Dermis microvascular lymphatic vessel endothelial cell (primary cell): ENCODE results near the gene ITIH5. TPM values are rescaled to one million over a fixed set of nuclear protein-coding genes. Genes with fewer than 3 reads are reported as not detected.
"Not testable (repeated sequence)": the region's sequence is repeated elsewhere in the genome, so short reads cannot be mapped to it uniquely, and the experiment has no call there.

Experiments
- DNase-seq, 2 donors: peaks; one replicate each; pipeline versions ENCODE4 v3.0.0 to v3.0.0-alpha.2; 2010; ENCODE audit warnings: low read depth in 2 of 2
- total RNA-seq: library from RNA; depleted of rRNA; stranded (reverse); fragments of >200 nt; gene quantifications from 2 replicates; pipeline ENCODE4 v1.2.1, GENCODE V29; 2014

Gene ITIH5
- total RNA-seq, 1 donor from 2014 or later: 0.26 TPM

DNA sequence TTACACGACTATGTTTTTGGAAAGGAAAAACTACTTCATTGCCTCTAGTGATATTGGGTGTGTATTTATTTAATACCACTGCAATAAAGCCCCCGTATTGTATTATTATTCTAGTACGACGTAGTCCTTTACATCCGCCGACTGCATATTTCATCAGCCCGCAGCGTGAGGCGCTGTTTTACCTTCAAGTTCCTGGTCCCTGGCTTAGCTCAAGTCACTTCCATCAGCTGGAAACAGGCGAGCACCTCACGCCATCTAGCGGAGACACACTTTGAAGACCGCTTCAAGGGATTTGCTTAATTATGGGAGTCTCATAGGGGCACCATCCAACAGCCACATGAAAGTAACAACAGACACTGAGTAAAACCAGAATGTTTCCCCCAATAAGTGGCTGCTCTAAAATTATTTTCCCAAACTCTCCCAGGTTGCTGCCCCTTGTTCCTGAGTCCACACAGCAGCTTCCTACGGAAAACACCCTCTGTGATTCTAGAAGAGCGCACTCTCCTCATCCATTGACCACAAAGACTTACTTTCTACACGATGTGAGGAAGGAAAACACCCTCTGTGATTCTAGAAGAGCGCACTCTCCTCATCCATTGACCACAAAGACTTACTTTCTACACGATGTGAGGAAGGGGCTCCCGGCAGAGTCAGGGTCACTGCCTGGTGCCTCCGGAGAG is 20.6 kb upstream of the ITIH5 start:
- peak; percentile 88 to 89 for DNase-seq

DNA sequence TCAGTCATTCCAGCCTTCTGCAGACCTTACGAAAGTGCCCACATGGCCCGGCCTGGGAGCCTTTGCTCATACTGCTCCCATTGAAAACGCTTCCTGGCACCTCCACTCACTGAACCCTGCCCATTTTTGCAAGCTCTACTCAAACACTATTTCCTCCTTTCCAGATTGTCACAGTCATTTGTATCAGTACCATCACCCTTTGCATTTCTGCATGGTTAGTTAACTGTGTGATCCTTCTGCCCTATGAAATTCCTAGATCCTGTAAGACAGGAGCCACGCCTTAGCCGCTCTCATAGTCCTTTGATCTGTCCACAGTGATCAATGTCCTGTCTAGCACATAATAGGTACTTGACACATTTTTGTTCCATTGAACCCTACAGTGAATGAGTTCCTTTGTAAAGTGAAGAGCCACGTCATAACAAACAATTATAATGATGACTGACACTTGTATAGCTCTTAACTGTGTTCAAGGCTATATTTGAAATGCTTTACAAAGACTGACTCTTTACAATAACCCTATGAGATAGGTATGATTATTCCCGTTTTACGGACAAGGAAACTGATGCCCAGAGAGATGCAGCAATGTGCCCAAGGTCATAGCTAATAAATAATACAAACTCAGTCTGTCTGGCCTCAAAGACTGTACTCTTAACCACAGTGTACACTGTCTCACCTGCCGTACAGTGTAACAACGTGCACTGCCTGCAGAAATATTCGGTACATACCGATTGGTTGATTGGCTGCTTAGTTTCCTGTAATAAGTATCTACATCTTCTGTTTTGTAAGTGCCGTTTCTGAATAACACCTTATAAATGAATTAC is 19.8 kb upstream of the ITIH5 start:
- no peak for DNase-seq

DNA sequence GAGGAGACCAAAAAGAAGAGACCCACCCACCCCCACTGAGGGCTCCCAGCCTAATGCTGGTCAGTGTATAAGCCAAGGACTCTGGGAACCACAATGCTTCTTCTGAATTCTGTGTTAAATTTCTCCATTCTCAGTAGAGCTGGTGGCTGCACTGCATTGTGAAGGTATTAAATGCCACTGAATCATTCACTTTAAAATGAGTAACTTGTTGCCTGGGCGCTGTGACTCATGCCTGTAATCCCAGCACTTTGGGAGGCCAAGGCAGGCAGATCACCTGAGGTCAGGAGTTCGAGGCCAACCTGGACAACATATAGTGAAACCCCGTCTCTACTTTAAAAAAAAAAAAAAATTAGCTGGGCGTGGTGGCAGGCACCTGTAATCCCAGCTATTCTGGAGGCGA is 13.3 kb upstream of the ITIH5 start:
- DNase-seq: not testable (repeated sequence)

DNA sequence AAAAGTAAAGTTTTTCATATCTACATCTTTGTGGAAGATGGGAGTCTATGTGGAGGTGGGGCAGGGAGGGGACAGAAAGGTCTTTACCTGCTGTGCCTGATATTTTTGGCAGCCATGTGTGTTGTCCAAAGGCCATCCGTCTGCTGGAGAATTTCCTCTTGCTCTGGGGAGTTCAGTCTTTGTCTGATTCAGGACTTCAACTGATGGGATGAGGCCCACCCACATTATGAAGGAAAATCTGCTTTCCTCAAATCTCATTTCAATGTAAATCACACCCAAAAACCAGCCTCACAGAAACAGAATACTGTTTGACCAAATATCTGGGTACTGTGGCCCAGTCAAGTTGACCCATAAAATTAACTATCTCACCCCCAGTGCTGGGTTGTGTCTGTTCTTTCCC is 12.5 kb upstream of the ITIH5 start:
- no peak for DNase-seq

DNA sequence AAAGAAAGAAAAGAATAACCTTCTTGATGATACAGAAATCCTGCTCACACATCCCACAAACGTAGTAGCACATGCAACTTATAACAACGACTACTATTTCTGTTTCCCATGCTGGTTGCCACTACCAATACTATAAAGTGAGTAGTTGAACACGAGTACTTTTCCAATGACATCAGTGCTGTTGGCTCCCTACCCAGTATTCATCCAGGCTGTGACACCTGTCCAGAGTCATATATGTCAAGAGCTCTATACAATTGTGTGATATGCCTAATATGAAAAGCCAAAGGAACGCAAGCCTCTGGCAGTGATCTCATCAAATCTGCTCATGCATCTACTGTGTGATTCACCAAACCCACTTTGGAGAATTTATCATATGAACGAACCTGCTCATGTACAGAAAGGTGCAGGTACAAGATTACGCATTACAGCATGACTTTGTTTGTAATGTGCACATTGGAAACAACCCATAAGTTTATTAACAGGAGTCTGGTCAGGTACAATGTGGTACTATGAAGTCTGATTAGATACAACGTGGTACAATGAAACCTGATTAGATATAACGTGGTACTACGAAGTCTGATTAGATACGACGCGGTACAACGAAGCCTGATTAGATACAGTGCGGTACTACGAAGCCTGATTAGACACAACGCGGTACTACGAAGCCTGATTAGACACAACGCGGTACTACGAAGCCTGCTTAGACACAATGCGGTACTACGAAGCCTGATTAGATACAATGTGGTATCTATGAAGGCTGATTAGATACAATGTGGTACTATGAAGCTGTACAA is 5.8 kb upstream of the ITIH5 start:
- no peak for DNase-seq

DNA sequence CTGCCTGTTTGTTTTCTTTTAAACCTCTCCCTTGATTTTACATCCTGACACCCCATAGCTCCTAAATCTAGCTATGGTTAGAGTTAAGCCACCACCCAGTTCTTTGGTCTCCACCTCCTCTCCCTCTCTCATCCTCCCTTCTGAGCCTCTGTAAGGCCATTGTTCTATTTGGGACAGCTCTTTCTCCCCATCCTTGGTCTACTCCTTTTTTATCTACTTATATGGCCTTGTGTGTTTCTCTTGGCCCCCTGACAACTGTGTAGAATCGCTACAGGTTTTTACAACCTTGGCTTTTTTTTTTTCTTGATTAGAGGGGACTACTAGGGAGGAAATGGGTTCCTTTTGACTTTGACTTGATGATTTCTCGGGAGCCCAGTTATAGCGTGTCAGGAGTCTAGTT is 3.4 kb upstream of the ITIH5 start:
- DNase-seq: no peak

DNA sequence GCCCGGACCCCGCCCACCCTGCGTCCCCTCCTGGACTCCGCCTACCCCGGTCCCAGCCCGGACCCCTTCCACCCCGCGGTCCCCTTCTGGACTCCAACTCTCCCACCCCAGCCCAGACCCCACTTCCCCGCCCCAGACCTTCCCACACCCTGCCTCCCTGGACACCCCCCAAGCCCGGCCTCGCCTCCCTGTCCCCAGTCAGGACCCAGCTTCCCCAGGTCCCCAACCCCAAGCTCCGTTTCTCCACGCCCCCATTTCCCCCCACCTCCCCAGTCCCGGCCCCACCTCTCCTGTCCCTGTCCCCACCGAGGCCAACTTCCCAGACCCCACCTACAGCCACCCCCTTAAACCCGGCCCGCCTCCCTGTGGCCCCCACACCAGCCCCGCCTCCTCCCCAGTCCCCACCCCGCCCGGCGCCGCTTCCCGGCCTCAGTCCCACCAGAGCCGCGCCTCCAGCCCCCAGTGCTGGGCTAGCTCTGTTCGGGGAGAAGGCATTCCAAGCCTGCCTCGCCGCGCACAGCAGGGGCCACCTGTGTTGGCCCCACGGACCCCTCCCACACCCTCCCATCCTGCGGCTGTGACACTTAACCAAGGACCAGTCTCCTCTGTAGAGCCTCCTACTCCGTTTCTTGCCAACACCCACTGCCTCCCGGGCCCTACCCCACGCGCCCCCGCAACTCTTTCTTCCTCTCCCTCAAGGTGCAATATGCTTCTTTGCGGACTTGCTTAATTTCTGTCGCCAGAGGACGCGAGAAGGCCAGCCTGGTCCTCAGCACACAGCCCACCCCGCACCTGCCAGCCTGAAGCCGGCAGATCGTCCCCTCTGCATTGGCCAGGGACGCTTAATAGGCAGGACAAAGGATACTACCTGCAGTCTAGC is 736 bp upstream of the ITIH5 start:
- no peak for DNase-seq

DNA sequence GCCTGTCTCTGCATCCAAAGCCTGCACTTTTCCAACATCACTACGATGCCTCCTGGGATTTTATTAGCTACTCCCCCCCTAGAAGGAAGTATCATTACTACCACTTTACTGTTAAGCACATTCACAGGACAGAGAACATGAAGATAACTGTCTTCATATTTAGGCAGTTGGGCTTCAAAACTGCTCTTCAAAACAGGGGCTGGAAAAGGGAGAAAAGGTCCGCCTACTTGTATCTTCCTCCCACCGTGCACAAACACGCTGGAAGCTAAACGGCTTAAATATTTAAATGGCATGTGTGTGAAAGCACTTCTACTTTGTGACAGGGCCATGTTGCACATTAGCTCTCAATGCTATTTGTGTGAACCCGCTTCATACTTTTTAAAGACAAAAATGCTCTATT is 999 bp downstream of the ITIH5 start:
- DNase-seq: no peak

DNA sequence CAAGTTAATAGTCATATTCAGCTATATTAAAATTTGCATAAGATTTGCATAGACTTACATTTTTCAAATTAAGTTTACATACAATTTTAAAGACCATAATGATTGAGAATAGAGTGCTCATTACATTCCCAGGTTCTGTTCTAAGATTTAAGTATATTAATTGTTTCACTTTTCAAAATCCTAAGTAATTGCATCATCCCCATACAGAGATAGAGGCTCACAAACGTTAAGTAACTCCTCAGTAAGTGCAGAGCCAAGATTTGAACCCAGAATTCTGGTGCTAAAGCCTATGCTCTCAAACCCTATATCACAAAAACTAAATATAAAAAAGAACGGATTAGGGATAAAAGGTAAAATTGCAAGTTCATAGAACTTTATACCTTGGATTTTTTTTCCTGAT is 2.1 kb downstream of the ITIH5 start:
- no peak for DNase-seq

DNA sequence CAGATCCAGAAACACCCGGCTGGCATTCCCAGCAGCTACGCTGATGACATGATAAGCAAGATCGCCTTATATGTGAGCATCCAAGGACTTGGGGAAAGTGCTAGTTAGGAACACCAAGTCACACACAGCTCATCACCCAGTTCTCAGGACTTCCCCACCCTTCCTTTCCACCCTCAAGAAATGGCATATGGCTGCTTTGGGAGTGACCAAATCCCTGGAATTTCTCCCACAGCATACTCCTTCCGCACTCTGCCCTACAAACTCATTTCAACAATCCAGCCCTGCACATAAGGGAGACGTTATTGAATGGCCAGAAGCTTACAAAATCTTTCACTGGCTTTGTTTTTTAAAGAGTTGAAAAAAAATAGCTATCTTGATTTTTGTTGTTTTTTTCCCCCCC is 4.2 kb downstream of the ITIH5 start:
- DNase-seq: no peak

DNA sequence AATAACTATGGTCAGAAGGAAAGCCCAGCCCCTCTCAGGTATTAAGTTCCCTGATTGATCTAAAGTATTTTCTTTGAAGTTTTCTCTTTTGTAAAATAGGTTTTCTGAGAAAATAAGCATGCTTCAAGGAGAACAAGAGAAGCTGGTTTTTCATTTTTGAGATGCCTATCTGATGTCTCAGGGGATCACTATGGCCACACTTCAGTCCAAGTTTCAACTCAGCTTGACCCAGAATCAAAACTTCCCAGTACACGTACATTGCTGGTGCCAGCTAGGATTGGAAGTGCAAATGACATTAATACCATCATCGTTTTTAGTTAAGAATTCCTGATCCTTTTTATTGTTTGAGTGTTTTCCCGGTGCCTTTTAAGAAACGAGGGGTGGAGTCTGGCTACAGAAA is 7.2 kb downstream of the ITIH5 start:
- no peak for DNase-seq

DNA sequence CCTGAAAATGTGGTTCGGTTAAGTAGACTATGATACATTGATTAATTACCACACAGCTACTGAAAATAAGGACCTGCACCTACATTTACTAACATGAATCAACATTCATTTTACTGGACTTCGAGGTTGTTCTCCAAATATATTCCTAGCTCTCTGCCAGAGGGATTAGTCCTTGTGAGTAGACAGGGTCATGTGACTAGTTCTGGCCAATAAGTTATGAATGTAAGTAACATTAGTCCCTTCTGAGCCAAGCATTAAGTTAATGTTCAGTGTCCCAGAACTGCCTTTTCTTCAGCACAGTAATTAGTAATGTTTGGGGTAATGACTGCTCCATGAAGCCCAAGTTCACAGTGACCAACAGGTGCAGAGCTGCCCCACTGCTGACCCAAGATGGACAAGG is 9.2 kb downstream of the ITIH5 start:
- DNase-seq: no peak

DNA sequence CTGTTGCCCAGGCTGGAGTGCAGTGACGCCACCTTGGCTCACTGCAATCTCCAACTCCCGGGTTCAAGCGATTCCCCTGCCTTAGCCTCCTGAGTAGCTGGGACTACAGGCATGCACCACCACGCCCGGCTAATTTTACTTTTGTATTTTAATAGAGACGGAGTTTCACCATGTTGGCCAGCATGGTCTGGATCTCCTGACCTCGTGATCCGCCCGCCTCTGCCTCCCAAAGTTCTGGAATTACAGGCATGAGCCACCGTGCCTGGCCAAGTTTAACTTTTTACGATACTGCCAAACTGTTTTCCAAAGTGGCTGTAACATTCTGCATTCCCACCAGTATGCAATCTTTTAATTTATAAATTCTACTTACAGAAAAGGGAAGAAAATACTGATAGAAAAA is 9.7 kb downstream of the ITIH5 start:
- DNase-seq: not testable (repeated sequence)

DNA sequence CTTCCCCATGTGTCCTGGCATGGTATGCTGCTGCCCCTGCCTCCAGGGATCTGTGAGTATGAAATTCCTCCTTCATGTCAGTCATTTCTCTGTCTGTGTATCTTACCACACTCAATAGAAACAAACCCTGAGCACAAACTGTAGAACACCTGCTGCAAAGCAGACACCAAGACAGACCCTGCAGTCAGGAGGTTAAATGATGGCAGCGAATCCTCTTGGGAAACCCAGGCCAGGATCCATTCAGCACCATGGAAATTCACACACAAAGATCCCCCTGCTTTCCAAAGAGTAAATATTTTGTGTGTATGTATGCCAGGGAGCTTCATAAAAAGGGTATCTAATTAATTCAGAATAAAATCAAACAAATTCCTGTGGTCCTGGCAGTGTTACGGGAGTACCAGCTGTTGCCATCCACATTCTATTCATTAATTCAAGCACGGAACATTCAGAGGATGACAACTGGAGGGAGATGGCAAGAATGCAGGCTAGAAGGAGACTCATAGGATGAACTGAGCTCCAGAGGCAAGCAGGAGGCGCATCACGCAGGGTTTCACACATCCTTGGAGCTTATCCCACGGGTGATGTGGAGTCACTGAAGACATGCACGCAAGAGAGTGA is 14.8 kb downstream of the ITIH5 start:
- DNase-seq: no peak

DNA sequence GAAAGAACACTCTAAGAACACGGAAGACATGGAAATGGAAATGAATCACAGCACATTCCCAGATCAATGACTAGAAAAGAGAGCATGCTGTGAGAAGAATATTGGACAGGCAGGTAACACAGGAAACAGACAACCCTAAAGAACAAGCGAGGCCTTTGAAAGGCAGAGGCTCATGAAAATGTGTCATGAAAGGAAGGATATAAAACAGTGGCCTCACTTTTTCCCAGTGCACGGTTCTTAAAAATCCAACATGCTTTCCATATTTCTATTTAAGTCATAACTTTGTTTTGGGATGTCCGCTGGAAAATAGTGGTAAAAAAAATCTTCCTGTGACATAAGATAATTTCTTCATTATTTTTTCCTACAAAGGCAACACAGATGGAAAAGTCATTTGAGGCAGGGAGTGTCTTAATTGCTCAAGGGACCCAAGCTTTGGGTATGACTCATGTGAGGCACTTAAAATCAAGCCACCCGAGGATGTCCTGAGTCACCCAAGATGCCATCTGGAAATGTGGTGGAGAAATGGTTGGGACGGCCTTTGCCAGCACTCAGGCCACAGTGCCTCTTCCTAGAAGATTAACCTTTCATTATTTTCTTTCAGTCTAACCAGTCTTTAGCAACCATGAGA is 17.0 kb downstream of the ITIH5 start:
- no peak for DNase-seq

DNA sequence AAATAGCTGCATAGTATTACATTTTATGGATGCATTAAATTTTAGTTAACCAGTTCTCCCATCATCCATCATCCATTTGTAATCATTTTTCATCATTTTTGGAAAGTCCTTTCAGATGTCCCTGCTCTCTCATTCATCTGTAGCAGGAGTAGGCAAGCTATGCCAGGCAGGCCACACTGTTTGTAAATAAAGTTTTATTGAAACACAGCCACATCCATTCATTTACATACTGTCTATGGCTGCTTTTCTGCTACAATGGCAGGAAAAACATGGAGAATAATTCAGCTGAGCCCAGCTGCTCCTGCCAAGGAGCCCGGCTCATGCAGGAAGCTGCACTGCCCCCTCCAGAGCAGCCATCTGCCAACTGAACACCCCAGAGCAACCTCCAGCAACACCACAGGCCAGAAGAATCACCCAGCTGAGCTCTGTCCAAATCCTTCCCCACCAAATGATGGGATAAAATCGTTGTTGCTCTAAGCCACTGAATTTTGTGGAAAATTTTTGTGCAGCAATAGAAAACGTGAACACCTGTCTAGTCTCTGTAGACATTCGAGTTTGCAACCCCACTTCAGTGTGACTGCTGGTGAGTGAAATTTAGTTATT is 19.6 kb downstream of the ITIH5 start:
- no peak for DNase-seq

DNA sequence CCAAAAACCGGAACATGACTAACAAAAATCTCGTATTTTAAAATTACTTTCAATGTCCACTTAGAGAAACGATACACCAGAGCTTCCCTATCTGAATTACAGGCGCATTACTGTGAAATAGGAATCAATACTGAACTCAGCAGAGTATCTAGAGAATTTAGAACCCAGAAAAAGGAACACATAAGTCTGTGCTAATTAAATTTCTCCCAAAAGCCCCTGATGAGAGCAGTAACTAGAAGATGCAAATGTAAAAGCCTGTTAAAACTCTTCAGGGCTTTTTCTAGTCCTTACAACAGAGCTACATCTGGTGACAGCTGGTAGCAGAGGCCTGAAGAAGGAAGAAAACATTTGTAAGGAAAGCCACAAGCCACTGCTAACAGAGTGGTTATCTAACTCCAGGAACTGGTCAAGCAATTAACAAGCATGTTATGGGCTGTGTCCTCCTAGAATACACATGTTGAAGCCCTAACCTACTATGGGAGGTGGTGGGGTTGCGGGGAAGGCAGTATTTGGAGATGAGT is 24.2 kb downstream of the ITIH5 start:
- no peak for DNase-seq

DNA sequence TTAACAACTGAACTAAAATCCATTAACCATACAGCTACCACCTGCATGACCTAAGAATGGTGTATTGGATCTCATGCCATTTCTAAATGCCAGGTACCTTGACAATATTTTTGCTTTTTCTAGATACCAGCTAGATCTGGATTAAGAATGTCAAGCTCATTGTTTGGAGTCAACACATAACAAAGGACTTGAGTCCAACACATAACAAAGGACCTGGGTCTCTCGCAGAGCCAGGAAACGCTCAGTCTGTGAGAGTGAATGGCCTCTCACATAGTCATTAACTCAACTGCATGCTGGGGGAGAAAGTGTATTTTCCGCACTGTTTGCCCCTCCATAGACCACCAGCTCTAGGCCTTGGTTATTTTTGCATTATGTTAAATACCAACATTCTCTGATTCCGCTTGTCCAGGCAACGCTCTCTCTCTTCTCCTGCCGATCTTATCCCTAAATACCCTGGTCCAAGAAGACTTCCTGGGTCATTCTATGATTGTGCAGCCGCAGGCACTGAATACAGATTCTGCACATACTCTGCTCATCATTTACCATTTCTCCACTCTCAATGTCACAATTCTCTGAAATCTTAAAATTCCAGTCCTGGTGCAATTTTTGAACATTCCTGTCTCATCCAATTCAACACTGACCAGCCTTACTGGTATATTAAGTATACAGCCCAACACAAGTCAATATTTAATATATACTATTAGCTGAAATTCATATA is 31.2 kb downstream of the ITIH5 start:
- DNase-seq: no peak
